Endothelial cell (in vitro differentiated cells): ENCODE data around the gene AMER2. TPM values are rescaled to one million over a fixed set of nuclear protein-coding genes. Genes with fewer than 3 reads are reported as not detected.

Experiments used
- DNase-seq: peaks from one replicate; pipeline ENCODE4 v3.0.0; 2021; ENCODE audit warnings: low spot score
- H3K27ac Mint-ChIP-seq: one replicate; pipeline ENCODE4 v1.8.0; 2021; ENCODE audit warnings: mixed read lengths, inconsistent platforms; ENCODE audit not compliant: unreplicated experiment
- H3K27me3 Mint-ChIP-seq: one replicate; pipeline ENCODE4 v1.8.0; 2021; ENCODE audit warnings: mild to moderate bottlenecking, moderate library complexity, mixed read lengths, inconsistent platforms; ENCODE audit not compliant: unreplicated experiment
- H3K36me3 Mint-ChIP-seq: one replicate; pipeline ENCODE4 v1.8.0; 2021; ENCODE audit warnings: mild to moderate bottlenecking, low read depth, mixed read lengths, inconsistent platforms; ENCODE audit not compliant: unreplicated experiment
- H3K4me1 Mint-ChIP-seq: one replicate; pipeline ENCODE4 v1.8.0; 2021; ENCODE audit warnings: mild to moderate bottlenecking, mixed read lengths, inconsistent platforms; ENCODE audit not compliant: unreplicated experiment
- H3K4me3 Mint-ChIP-seq: one replicate; pipeline ENCODE4 v1.8.0; 2021; ENCODE audit warnings: mild to moderate bottlenecking, mixed read lengths, inconsistent platforms; ENCODE audit not compliant: unreplicated experiment
- H3K9me3 Mint-ChIP-seq: one replicate; pipeline ENCODE4 v1.8.0; 2021; ENCODE audit warnings: mixed read lengths, inconsistent platforms; ENCODE audit not compliant: unreplicated experiment
- CTCF ChIP-seq: fragments of 200-600 bp; sonication (generic); IDR thresholded peaks from one replicate; pipeline ENCODE4 v1.5.0; 2021; ENCODE audit warnings: antibody characterized with exemption; ENCODE audit not compliant: unreplicated experiment
- total RNA-seq: library from RNA; stranded (reverse); fragmentation: NEBNext Ultra II Directional; extraction: Animal tissue kit (Norgen Biotek cat#: 25700); gene quantifications from one replicate; pipeline ENCODE4 v1.2.1, GENCODE V29; 2021; ENCODE audit not compliant: unreplicated experiment

AMER2 gene
- total RNA-seq, 1 donor from 2014 or later = 1.5 TPM

- no peak for DNase-seq
- Mint-ChIP-seq H3K4me3 (no peak overlapping the region), H3K27me3 (no peaks in the 10 kb centered on the region), H3K4me1 (peaks cover 6% of the 10 kb centered on the region), H3K27ac (no peak overlapping the region), H3K36me3 (no peaks in the 10 kb centered on the region), H3K9me3 (no peaks in the 10 kb centered on the region)
- TF ChIP-seq CTCF = no peak
Observed at GRCh38 chr13:25135896-25136295, 36.2 kb downstream of the AMER2 start.

- no peaks in the 10 kb centered on the region for H3K27me3 Mint-ChIP-seq
- no peak for TF ChIP-seq CTCF
- H3K9me3 Mint-ChIP-seq = no peaks in the 10 kb centered on the region
- H3K27ac Mint-ChIP-seq = no peak overlapping the region
- H3K4me3 Mint-ChIP-seq = no peak overlapping the region
- peaks cover 6% of the 10 kb centered on the region for H3K4me1 Mint-ChIP-seq
- no peak for DNase-seq
- H3K36me3 Mint-ChIP-seq = no peaks in the 10 kb centered on the region
Observed at GRCh38 chr13:25132751-25133390, 39.2 kb downstream of the AMER2 start.

GRCh38 chr13:25131881-25132420 is 40.1 kb downstream of the AMER2 start:
- TF ChIP-seq CTCF = no peak
- Mint-ChIP-seq H3K4me3 (no peak overlapping the region), H3K4me1 (no peaks in the 10 kb centered on the region), H3K36me3 (no peaks in the 10 kb centered on the region), H3K27ac (no peak overlapping the region), H3K9me3 (no peaks in the 10 kb centered on the region), H3K27me3 (no peaks in the 10 kb centered on the region)
- no peak for DNase-seq

GRCh38 chr13:25130944-25131343 is 41.1 kb downstream of the AMER2 start:
- Mint-ChIP-seq H3K4me3 (no peak overlapping the region), H3K4me1 (no peaks in the 10 kb centered on the region), H3K9me3 (no peaks in the 10 kb centered on the region), H3K27ac (no peak overlapping the region), H3K27me3 (no peaks in the 10 kb centered on the region), H3K36me3 (no peaks in the 10 kb centered on the region)
- DNase-seq = no peak
- TF ChIP-seq CTCF = no peak

- DNase-seq = no peak
- peaks cover 8% of the 10 kb centered on the region for H3K36me3 Mint-ChIP-seq
- TF ChIP-seq CTCF = no peak
- H3K4me1 Mint-ChIP-seq = peaks cover 17% of the 10 kb centered on the region
- peaks cover 7% of the 10 kb centered on the region for H3K9me3 Mint-ChIP-seq
- no peak overlapping the region for H3K27ac Mint-ChIP-seq
- peaks cover 4% of the 10 kb centered on the region for H3K27me3 Mint-ChIP-seq
- H3K4me3 Mint-ChIP-seq = no peak overlapping the region
Observed at GRCh38 chr13:25118378-25118905, 53.6 kb downstream of the AMER2 start.
